ENCODE measurements around the gene ANKRD49.

DNA sequence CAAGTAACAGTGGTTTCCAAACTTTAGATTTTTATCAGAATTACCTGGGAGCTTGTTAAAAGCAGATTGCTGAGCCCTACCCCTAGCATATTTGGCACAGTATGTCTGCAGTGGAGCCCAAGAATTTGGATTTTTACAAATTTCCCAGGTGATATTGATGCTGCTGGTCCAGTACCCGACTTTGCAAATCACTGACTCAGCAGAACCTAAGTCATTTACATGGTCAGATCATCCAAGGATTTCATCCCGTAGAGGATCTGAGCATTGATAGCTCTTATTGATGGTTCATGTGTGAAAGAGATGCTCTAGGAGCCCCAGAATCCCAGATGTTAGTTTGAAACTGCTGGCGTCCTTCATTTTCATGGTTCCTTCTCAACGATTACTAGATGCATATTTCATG, 24.5 kb downstream of the ANKRD49 start:
- TF ChIP-seq, protein P1, sequence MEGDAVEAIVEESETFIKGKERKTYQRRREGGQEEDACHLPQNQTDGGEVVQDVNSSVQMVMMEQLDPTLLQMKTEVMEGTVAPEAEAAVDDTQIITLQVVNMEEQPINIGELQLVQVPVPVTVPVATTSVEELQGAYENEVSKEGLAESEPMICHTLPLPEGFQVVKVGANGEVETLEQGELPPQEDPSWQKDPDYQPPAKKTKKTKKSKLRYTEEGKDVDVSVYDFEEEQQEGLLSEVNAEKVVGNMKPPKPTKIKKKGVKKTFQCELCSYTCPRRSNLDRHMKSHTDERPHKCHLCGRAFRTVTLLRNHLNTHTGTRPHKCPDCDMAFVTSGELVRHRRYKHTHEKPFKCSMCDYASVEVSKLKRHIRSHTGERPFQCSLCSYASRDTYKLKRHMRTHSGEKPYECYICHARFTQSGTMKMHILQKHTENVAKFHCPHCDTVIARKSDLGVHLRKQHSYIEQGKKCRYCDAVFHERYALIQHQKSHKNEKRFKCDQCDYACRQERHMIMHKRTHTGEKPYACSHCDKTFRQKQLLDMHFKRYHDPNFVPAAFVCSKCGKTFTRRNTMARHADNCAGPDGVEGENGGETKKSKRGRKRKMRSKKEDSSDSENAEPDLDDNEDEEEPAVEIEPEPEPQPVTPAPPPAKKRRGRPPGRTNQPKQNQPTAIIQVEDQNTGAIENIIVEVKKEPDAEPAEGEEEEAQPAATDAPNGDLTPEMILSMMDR (IDR thresholded peaks at IDR 0.05 in 8 of 11, conservative IDR thresholded peaks at IDR 0.05 in 3 of 11) = no peak
- TF ChIP-seq POLR2AphosphoS5 (IDR thresholded peaks at IDR 0.05) (no peak), POLR2A (IDR thresholded peaks at IDR 0.05) (no peak)
